ENCODE measurements around the gene SPEM1.

The SPEM1 gene

GRCh38 chr17:7439462-7440112 lies 19.5 kb downstream of the SPEM1 start, which contains the start of gene FGF11:
FGF11 (plus strand) TSS chr17:7439512; CDS start chr17:7439621, 109 bp downstream.
- peak within 1 kb of the TSS; percentile 45 for H3K4me3 ChIP-seq (ENCODE audit: control insufficient read depth, low read depth, low read length)
- no peak for DNase-seq (ENCODE audit: low read depth)
- no peak for TF ChIP-seq CTCF (IDR thresholded peaks at IDR 0.05; ENCODE audit: control insufficient read depth, insufficient read depth, low read depth, low read length, missing control alignments)

- H3K4me3 ChIP-seq (ENCODE audit: control insufficient read depth, low read depth, low read length) = peak overlapping the region; percentile 45
- no peak for TF ChIP-seq CTCF (IDR thresholded peaks at IDR 0.05; ENCODE audit: control insufficient read depth, insufficient read depth, low read depth, low read length, missing control alignments)
- DNase-seq (ENCODE audit: low read depth) = no peak
Measured at GRCh38 chr17:7440113-7440833, 20.1 kb downstream of the SPEM1 start.

GRCh38 chr17:7440834-7441195 lies 20.7 kb downstream of the SPEM1 start:
- TF ChIP-seq CTCF (IDR thresholded peaks at IDR 0.05; ENCODE audit: control insufficient read depth, insufficient read depth, low read depth, low read length, missing control alignments) = peak; percentile 11
- no peak for DNase-seq (ENCODE audit: low read depth)
- H3K4me3 ChIP-seq (ENCODE audit: control insufficient read depth, low read depth, low read length) = no peak overlapping the region; the same call in 1 of the 2 replicates

GRCh38 chr17:7441266-7441665 lies 21.1 kb downstream of the SPEM1 start:
- TF ChIP-seq CTCF (IDR thresholded peaks at IDR 0.05; ENCODE audit: control insufficient read depth, insufficient read depth, low read depth, low read length, missing control alignments) = no peak
- H3K4me3 ChIP-seq (ENCODE audit: control insufficient read depth, low read depth, low read length) = no peak overlapping the region
- DNase-seq (ENCODE audit: low read depth) = no peak

- DNase-seq (ENCODE audit: low read depth) = no peak
- no peak overlapping the region for H3K4me3 ChIP-seq (ENCODE audit: control insufficient read depth, low read depth, low read length)
- TF ChIP-seq CTCF (IDR thresholded peaks at IDR 0.05; ENCODE audit: control insufficient read depth, insufficient read depth, low read depth, low read length, missing control alignments) = no peak
Measured at GRCh38 chr17:7442142-7442541, 22.0 kb downstream of the SPEM1 start.

GRCh38 chr17:7443499-7444485 lies 23.7 kb downstream of the SPEM1 start:
- no peak overlapping the region for H3K4me3 ChIP-seq (ENCODE audit: control insufficient read depth, low read depth, low read length)
- DNase-seq (ENCODE audit: low read depth) = no peak
- TF ChIP-seq CTCF (IDR thresholded peaks at IDR 0.05; ENCODE audit: control insufficient read depth, insufficient read depth, low read depth, low read length, missing control alignments) = no peak

All from AG09309 (cell line).